GM23338 (cell line): Measurements from ENCODE around the gene ABI1.

Experiments
- CREB1 ChIP-seq: fragments of 250-450 bp; sonication (Bioruptor Pico); IDR thresholded peaks from 2 replicates; pipeline ENCODE4 v1.5.0; 2020; ENCODE audit warnings: low read depth, mild to moderate bottlenecking, moderate library complexity
- EZH2 ChIP-seq: fragments of 200-600 bp; sonication (generic); IDR thresholded peaks from one replicate; pipeline ENCODE4 v1.8.0; 2017; ENCODE audit warnings: antibody characterized with exemption, mild to moderate bottlenecking, low read depth; ENCODE audit not compliant: unreplicated experiment
- EZH2phosphoT487 ChIP-seq: fragments of 200-600 bp; sonication (generic); IDR thresholded peaks from one replicate; pipeline ENCODE4 v1.8.1; 2018; ENCODE audit warnings: antibody characterized with exemption; ENCODE audit not compliant: unreplicated experiment
- JUNB ChIP-seq: IDR thresholded peaks from one replicate; pipeline ENCODE4 v1.6.1; 2016; ENCODE audit warnings: antibody characterized with exemption; ENCODE audit not compliant: unreplicated experiment
- POLR2AphosphoS5 ChIP-seq: IDR thresholded peaks from 2 replicates; pipeline ENCODE4 v1.6.1; 2016; ENCODE audit warnings: antibody characterized with exemption, low read depth
- STAT1 ChIP-seq: IDR thresholded peaks from one replicate; pipeline ENCODE4 v1.6.1; 2016; ENCODE audit warnings: antibody characterized with exemption; ENCODE audit not compliant: unreplicated experiment
- ZNF114 ChIP-seq: fragments of 250-450 bp; sonication (Bioruptor Pico); IDR thresholded peaks from 2 replicates; pipeline ENCODE4 v1.5.0; 2020; ENCODE audit warnings: mild to moderate bottlenecking, moderate library complexity
- ZNF331 ChIP-seq: fragments of 250-450 bp; sonication (Bioruptor Pico); IDR thresholded peaks from 2 replicates; pipeline ENCODE4 v1.5.0; 2020; ENCODE audit warnings: low read depth, mild to moderate bottlenecking, moderate library complexity
- TF ChIP-seq, protein P1 (sequence below), 2 experiments: fragments of 200-600 bp in 1 of 2; sonication (generic) in 1 of 2; conservative IDR thresholded peaks; 2 replicates each; pipeline versions ENCODE4 v1.5.1 to v1.6.1; 2016 to 2017; ENCODE audit warnings: antibody characterized with exemption in 2 of 2, low read depth in 2 of 2, mild to moderate bottlenecking in 2 of 2, moderate library complexity in 1 of 2
- TF ChIP-seq, protein P2 (sequence below): IDR thresholded peaks from one replicate; pipeline ENCODE4 v1.6.1; 2018; ENCODE audit warnings: antibody characterized with exemption; ENCODE audit not compliant: unreplicated experiment
- TF ChIP-seq, protein P3 (sequence below): fragments of 250-450 bp; sonication (Bioruptor Pico); IDR thresholded peaks from 2 replicates; pipeline ENCODE4 v1.5.0; 2020; ENCODE audit warnings: mild to moderate bottlenecking, moderate library complexity
- TF ChIP-seq, protein P4 (sequence below): IDR thresholded peaks from 2 replicates; pipeline ENCODE4 v1.6.1; 2016; ENCODE audit warnings: antibody characterized with exemption

DNA sequence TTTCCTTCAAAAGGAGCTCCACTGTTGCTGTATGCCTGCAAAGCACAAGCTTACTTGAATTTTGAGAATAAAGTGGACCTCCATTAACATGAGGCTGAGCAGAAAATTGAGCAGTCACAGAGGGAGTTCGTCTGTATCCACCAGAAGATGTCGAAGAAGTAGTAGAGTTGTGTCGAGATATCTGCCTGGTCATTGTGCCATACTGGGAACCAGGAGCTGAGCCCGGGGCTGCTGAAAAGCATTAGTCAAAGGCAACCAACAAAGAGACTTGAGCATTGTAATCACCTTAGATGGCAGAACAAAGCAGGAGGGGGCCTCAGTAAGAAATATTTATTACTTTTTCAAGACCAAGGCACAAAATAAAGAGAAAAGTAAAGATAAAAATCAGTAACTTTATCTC, 101.8 kb downstream of the ABI1 start:
- TF ChIP-seq, protein P1, sequence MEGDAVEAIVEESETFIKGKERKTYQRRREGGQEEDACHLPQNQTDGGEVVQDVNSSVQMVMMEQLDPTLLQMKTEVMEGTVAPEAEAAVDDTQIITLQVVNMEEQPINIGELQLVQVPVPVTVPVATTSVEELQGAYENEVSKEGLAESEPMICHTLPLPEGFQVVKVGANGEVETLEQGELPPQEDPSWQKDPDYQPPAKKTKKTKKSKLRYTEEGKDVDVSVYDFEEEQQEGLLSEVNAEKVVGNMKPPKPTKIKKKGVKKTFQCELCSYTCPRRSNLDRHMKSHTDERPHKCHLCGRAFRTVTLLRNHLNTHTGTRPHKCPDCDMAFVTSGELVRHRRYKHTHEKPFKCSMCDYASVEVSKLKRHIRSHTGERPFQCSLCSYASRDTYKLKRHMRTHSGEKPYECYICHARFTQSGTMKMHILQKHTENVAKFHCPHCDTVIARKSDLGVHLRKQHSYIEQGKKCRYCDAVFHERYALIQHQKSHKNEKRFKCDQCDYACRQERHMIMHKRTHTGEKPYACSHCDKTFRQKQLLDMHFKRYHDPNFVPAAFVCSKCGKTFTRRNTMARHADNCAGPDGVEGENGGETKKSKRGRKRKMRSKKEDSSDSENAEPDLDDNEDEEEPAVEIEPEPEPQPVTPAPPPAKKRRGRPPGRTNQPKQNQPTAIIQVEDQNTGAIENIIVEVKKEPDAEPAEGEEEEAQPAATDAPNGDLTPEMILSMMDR (conservative IDR thresholded peaks at IDR 0.05; ENCODE audit: low read depth in 2 of 2), result no peak
- TF ChIP-seq POLR2AphosphoS5, result no peak
- no peak for TF ChIP-seq EZH2
- no peak for TF ChIP-seq ZNF331
- no peak for TF ChIP-seq EZH2phosphoT487
- TF ChIP-seq, protein P2, sequence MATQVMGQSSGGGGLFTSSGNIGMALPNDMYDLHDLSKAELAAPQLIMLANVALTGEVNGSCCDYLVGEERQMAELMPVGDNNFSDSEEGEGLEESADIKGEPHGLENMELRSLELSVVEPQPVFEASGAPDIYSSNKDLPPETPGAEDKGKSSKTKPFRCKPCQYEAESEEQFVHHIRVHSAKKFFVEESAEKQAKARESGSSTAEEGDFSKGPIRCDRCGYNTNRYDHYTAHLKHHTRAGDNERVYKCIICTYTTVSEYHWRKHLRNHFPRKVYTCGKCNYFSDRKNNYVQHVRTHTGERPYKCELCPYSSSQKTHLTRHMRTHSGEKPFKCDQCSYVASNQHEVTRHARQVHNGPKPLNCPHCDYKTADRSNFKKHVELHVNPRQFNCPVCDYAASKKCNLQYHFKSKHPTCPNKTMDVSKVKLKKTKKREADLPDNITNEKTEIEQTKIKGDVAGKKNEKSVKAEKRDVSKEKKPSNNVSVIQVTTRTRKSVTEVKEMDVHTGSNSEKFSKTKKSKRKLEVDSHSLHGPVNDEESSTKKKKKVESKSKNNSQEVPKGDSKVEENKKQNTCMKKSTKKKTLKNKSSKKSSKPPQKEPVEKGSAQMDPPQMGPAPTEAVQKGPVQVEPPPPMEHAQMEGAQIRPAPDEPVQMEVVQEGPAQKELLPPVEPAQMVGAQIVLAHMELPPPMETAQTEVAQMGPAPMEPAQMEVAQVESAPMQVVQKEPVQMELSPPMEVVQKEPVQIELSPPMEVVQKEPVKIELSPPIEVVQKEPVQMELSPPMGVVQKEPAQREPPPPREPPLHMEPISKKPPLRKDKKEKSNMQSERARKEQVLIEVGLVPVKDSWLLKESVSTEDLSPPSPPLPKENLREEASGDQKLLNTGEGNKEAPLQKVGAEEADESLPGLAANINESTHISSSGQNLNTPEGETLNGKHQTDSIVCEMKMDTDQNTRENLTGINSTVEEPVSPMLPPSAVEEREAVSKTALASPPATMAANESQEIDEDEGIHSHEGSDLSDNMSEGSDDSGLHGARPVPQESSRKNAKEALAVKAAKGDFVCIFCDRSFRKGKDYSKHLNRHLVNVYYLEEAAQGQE, result no peak
- no peak for TF ChIP-seq STAT1
- TF ChIP-seq CREB1 (CRISPR knock-in tag), result no peak
- no peak for TF ChIP-seq JUNB
- no peak for TF ChIP-seq ZNF114
- TF ChIP-seq, protein P3, sequence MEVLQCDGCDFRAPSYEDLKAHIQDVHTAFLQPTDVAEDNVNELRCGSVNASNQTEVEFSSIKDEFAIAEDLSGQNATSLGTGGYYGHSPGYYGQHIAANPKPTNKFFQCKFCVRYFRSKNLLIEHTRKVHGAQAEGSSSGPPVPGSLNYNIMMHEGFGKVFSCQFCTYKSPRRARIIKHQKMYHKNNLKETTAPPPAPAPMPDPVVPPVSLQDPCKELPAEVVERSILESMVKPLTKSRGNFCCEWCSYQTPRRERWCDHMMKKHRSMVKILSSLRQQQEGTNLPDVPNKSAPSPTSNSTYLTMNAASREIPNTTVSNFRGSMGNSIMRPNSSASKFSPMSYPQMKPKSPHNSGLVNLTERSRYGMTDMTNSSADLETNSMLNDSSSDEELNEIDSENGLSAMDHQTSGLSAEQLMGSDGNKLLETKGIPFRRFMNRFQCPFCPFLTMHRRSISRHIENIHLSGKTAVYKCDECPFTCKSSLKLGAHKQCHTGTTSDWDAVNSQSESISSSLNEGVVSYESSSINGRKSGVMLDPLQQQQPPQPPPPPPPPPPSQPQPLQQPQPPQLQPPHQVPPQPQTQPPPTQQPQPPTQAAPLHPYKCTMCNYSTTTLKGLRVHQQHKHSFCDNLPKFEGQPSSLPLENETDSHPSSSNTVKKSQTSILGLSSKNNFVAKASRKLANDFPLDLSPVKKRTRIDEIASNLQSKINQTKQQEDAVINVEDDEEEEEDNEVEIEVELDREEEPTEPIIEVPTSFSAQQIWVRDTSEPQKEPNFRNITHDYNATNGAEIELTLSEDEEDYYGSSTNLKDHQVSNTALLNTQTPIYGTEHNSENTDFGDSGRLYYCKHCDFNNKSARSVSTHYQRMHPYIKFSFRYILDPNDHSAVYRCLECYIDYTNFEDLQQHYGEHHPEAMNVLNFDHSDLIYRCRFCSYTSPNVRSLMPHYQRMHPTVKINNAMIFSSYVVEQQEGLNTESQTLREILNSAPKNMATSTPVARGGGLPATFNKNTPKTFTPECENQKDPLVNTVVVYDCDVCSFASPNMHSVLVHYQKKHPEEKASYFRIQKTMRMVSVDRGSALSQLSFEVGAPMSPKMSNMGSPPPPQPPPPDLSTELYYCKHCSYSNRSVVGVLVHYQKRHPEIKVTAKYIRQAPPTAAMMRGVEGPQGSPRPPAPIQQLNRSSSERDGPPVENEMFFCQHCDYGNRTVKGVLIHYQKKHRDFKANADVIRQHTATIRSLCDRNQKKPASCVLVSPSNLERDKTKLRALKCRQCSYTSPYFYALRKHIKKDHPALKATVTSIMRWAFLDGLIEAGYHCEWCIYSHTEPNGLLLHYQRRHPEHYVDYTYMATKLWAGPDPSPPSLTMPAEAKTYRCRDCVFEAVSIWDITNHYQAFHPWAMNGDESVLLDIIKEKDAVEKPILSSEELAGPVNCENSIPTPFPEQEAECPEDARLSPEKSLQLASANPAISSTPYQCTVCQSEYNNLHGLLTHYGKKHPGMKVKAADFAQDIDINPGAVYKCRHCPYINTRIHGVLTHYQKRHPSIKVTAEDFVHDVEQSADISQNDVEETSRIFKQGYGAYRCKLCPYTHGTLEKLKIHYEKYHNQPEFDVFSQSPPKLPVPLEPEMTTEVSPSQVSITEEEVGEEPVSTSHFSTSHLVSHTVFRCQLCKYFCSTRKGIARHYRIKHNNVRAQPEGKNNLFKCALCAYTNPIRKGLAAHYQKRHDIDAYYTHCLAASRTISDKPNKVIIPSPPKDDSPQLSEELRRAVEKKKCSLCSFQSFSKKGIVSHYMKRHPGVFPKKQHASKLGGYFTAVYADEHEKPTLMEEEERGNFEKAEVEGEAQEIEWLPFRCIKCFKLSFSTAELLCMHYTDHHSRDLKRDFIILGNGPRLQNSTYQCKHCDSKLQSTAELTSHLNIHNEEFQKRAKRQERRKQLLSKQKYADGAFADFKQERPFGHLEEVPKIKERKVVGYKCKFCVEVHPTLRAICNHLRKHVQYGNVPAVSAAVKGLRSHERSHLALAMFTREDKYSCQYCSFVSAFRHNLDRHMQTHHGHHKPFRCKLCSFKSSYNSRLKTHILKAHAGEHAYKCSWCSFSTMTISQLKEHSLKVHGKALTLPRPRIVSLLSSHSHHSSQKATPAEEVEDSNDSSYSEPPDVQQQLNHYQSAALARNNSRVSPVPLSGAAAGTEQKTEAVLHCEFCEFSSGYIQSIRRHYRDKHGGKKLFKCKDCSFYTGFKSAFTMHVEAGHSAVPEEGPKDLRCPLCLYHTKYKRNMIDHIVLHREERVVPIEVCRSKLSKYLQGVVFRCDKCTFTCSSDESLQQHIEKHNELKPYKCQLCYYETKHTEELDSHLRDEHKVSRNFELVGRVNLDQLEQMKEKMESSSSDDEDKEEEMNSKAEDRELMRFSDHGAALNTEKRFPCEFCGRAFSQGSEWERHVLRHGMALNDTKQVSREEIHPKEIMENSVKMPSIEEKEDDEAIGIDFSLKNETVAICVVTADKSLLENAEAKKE (CRISPR knock-in tag), result no peak
- TF ChIP-seq, protein P4, sequence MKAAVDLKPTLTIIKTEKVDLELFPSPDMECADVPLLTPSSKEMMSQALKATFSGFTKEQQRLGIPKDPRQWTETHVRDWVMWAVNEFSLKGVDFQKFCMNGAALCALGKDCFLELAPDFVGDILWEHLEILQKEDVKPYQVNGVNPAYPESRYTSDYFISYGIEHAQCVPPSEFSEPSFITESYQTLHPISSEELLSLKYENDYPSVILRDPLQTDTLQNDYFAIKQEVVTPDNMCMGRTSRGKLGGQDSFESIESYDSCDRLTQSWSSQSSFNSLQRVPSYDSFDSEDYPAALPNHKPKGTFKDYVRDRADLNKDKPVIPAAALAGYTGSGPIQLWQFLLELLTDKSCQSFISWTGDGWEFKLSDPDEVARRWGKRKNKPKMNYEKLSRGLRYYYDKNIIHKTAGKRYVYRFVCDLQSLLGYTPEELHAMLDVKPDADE, result no peak
